HG03457 (cell line): ENCODE data around the gene LTO1.
"Not testable (repeated sequence)": the region's sequence is repeated elsewhere in the genome, so short reads cannot be mapped to it uniquely, and the experiment has no call there.

ENCODE experiments used
- ATAC-seq: cut with Tn5 transposase; IDR thresholded peaks from one replicate; pipeline ENCODE4 v1.9.1; 2021; ENCODE audit warnings: moderate number of reproducible peaks; ENCODE audit not compliant: unreplicated experiment

Gene LTO1

GRCh38 chr11:69636512-69637197 lies 38.5 kb downstream of the LTO1 start:
- no peak for ATAC-seq

GRCh38 chr11:69635804-69636511 lies 39.2 kb downstream of the LTO1 start:
- ATAC-seq = no peak

GRCh38 chr11:69635195-69635594 lies 40.0 kb downstream of the LTO1 start:
- no peak for ATAC-seq

GRCh38 chr11:69634590-69634989 lies 40.6 kb downstream of the LTO1 start:
- ATAC-seq = no peak

GRCh38 chr11:69634069-69634468 lies 41.1 kb downstream of the LTO1 start:
- ATAC-seq = no peak

GRCh38 chr11:69632900-69633299 lies 42.3 kb downstream of the LTO1 start:
- ATAC-seq = no peak

GRCh38 chr11:69630424-69630823 lies 44.7 kb downstream of the LTO1 start:
- no peak for ATAC-seq

- no peak for ATAC-seq
Measured at GRCh38 chr11:69630017-69630416, 45.1 kb downstream of the LTO1 start.

GRCh38 chr11:69627551-69627950 lies 47.6 kb downstream of the LTO1 start:
- no peak for ATAC-seq

- no peak for ATAC-seq
Measured at GRCh38 chr11:69625476-69625875, 49.7 kb downstream of the LTO1 start.

- no peak for ATAC-seq
Measured at GRCh38 chr11:69624293-69624692, 50.9 kb downstream of the LTO1 start.

- ATAC-seq = not testable (repeated sequence)
Measured at GRCh38 chr11:69622097-69622681, 53.0 kb downstream of the LTO1 start.

GRCh38 chr11:69620683-69621290 lies 54.4 kb downstream of the LTO1 start:
- ATAC-seq = no peak

GRCh38 chr11:69618237-69618636 lies 56.9 kb downstream of the LTO1 start:
- no peak for ATAC-seq

GRCh38 chr11:69617682-69618081 lies 57.5 kb downstream of the LTO1 start:
- ATAC-seq = no peak

GRCh38 chr11:69617220-69617619 lies 57.9 kb downstream of the LTO1 start:
- ATAC-seq = no peak
